Activated T-cell treated with anti-CD3 and anti-CD28 coated beads, Interleukin-2, amount 50 U/mL, for 24 hours (primary cell): ENCODE measurements around the gene TCP1.

Source experiments
- DNase-seq: peaks from one replicate; pipeline ENCODE4 v3.0.0-alpha.2; 2020
- H3K27ac Mint-ChIP-seq: 2 replicates; pipeline ENCODE4 v1.8.0; 2020; ENCODE audit warnings: mild to moderate bottlenecking, mixed read lengths
- H3K27me3 Mint-ChIP-seq: 2 replicates; pipeline ENCODE4 v1.8.0; 2020; ENCODE audit warnings: mixed read lengths
- H3K36me3 Mint-ChIP-seq: 2 replicates; pipeline ENCODE4 v1.8.0; 2020; ENCODE audit warnings: low read depth, mixed read lengths
- H3K4me1 Mint-ChIP-seq: 2 replicates; pipeline ENCODE4 v1.8.0; 2020; ENCODE audit warnings: low read depth, mixed read lengths
- H3K4me3 Mint-ChIP-seq: 2 replicates; pipeline ENCODE4 v1.8.0; 2020; ENCODE audit warnings: mild to moderate bottlenecking, moderate library complexity, mixed read lengths
- H3K9me3 Mint-ChIP-seq: 2 replicates; pipeline ENCODE4 v1.8.0; 2020; ENCODE audit warnings: mixed read lengths

Gene TCP1

DNA sequence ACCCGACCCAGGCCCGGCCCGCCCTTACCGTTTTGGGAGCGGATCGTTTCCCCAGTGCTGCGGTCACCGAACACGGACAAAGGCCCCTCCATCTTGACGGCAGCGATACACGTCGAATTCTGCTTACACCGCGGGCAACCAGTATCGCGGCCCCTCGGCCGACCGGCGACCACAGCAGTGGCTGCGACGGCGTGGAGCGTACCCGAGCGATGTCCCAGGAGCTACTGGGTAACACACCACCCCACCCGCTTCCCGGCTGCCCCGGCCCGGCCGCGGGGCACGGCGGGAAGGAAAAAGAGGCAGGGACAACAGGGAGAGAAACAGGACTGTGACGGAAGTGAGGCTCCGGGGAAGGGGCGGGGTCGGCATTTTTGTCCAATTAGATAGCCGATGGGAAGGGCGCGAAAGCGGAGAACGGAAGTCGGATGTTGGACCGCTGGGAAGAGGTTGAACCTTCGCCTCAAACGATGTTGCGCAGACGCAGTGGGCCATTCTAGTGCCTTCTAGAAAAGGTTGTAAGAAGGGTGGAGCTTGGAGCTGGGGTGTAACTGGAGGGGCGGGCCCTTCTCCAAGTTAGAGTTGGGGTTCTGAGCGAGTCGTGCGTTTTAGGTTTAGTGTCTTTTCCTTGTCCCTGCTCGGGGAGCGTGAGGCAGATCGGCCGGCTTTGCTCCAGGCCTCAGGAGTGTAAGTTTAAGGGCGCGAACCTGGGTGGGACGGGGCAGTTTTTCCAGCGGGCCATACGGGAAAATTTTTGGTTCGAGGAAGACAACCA, at the start of gene TCP1:
TCP1 (minus strand) TSS at position 226 of the 772 bp plus-strand sequence; CDS start at position 92, 134 bp downstream.
- Mint-ChIP-seq H3K27me3 (no peaks in the 10 kb centered on the region), H3K27ac (peak within 1 kb of the TSS; percentile 100), H3K4me1 (peaks cover 64% of the 10 kb centered on the region), H3K4me3 (peak within 1 kb of the TSS; percentile 98), H3K36me3 (peaks cover 96% of the 10 kb centered on the region), H3K9me3 (no peaks in the 10 kb centered on the region)
- peak; percentile 97 for DNase-seq

DNA sequence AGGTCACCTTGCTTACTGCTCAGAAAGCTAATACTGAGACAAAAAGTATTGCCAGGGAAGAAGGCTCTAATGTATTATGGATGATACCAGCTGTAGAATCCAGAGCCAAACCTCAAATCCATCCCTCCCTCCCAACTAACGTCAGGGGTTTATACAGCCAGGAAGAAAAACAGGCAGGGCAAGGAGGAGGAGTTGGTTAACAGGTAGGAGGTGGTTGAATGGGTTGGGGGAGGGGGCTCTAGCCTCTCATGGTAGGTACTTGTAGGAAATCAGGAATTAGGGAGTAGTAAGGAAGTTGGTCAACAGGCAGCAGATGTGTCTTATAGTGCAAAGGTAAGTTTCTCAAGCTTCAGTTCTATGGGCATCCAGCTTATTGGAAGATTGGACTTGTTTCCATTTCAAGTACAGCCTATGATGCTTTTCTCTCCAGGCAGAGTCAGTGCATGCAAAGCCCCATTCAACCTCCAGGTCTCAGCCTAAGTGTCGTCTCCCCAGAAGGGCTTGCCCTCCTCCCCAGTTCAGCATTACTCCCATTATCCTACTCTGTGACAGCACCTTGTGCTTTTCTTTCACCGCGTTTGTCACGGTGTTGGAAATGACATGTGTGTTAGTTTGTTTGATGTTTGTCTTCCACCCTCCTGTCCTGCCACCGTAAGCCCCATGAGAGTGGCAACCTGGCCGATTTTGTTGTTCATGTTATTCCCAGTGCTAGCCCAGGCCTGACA, 48.8 kb upstream of the TCP1 start:
- Mint-ChIP-seq H3K4me3 (no peak overlapping the region), H3K4me1 (peaks cover 16% of the 10 kb centered on the region)

DNA sequence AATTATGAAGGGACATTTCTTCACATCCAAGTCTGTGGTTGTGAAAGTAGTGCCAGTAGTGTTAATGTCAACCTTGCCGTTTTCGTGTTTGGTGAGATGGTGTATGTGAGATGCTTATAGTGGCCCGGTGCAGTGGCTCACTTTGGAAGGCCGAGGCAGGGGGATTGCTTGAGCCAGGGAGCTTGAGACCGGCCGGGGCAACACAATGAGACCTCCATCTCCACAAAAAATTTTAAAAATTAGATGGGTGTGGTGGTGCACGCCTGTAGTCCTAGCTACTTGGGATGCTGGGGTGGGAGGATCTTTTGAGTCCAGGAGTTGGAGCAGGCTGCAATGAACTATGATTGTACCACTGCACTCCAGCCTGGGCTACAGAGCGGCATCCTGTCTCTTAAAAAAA, 48.1 kb upstream of the TCP1 start:
- peaks cover 18% of the 10 kb centered on the region for H3K4me1 Mint-ChIP-seq
- no peaks in the 10 kb centered on the region for H3K27me3 Mint-ChIP-seq
- no peak overlapping the region for H3K27ac Mint-ChIP-seq
- DNase-seq: no peak
- H3K4me3 Mint-ChIP-seq: no peak overlapping the region
- no peaks in the 10 kb centered on the region for H3K9me3 Mint-ChIP-seq
- H3K36me3 Mint-ChIP-seq: no peaks in the 10 kb centered on the region

More for the DNA sequence above, 48.8 kb upstream of the TCP1 start:
- H3K27me3 Mint-ChIP-seq: no peaks in the 10 kb centered on the region
- no peaks in the 10 kb centered on the region for H3K9me3 Mint-ChIP-seq
- no peaks in the 10 kb centered on the region for H3K36me3 Mint-ChIP-seq
- no peak for DNase-seq
- H3K27ac Mint-ChIP-seq: no peak overlapping the region

DNA sequence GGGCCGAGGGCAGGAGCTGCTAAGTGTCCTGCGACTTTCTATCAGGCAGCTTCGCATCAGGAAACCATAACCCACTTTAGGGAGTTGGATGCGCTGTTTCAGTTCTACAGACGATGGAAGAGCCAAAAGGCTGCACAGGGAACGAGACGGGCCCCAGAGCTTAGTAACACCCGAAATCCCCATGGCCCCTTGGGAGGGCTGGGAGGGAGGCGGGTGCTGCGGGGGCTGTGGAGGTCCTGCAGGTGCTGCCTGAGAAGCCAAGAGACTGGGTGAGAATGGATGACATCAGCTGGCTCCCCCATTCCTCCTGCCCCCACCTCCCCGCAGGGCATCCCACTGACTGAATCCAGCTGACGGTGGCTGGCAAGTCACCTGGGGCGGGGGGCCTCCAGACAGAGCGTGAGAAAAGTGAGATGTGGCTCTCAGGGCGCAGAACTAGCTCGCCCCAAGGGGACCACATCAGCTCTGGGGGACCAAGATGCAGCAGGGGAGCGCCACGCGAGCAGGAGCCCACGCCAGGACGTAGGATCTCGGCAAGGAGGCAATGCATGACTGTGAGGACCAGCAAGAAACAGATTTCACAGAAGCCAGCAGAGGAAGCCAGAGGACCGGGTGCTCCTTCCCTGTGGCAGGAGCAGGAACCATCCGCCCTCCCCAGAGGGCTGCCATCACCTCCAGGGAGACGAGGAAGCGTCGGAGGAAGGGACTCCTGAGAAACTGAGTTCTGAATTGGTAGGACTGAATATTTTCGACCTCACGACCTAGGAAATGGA, 47.5 kb upstream of the TCP1 start:
- DNase-seq: no peak
- Mint-ChIP-seq H3K27ac (no peak overlapping the region), H3K36me3 (no peaks in the 10 kb centered on the region), H3K9me3 (no peaks in the 10 kb centered on the region), H3K27me3 (no peaks in the 10 kb centered on the region), H3K4me1 (peaks cover 18% of the 10 kb centered on the region), H3K4me3 (no peak overlapping the region)

DNA sequence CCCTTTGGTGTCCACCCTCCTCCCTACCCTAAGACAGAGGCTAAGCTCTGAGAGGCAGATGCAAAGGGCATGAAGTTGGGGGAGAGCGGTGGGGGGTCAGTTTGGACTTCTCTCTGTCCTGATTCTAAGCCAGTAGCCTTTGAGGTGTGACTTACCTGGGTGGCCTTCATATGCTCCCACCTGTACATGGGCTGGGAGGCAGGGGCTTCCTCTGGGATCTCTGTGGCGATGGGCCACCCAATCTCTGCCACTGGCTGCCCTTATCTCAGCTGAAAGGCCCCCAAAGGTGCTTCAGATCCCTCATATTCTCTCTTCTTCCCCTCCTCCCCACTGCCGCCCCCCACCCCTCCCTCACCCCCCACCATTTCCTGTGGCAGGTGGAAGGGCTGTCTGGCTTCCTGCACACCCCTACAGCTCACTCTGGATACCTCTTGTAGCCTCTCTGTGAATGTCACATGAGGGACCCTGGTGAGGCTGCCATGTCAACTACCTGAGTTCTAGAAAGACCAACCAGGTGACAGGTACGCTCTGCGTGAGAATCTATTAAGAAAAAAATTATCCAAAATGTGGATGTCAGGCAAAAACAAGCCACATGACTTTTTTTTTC, 44.7 kb upstream of the TCP1 start:
- DNase-seq: no peak
- no peak overlapping the region for H3K27ac Mint-ChIP-seq
- no peak overlapping the region for H3K4me3 Mint-ChIP-seq
- no peaks in the 10 kb centered on the region for H3K27me3 Mint-ChIP-seq
- no peaks in the 10 kb centered on the region for H3K9me3 Mint-ChIP-seq
- H3K36me3 Mint-ChIP-seq: no peaks in the 10 kb centered on the region
- H3K4me1 Mint-ChIP-seq: peaks cover 23% of the 10 kb centered on the region

DNA sequence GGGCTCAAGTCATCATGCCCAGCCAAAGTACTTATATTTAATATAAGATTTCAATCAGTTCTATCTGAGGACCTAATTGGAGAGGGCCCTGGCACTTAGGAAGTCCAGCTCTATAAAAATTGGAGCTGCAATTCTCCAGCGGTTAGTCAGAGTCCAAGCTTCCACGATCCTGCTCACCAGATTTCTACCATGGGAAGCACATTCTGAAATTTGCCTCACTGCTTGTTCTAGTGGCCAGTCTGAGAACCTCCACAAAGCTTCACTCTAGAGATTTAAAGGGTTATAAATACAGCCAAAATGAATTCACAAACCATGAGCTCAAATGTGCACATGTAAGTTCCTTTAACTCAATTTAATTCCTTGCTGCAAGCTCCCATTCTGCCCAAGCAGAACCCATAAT, 44.2 kb upstream of the TCP1 start:
- Mint-ChIP-seq H3K27me3 (no peaks in the 10 kb centered on the region), H3K36me3 (no peaks in the 10 kb centered on the region), H3K27ac (no peak overlapping the region), H3K9me3 (no peaks in the 10 kb centered on the region), H3K4me1 (peaks cover 23% of the 10 kb centered on the region), H3K4me3 (no peak overlapping the region)
- no peak for DNase-seq

DNA sequence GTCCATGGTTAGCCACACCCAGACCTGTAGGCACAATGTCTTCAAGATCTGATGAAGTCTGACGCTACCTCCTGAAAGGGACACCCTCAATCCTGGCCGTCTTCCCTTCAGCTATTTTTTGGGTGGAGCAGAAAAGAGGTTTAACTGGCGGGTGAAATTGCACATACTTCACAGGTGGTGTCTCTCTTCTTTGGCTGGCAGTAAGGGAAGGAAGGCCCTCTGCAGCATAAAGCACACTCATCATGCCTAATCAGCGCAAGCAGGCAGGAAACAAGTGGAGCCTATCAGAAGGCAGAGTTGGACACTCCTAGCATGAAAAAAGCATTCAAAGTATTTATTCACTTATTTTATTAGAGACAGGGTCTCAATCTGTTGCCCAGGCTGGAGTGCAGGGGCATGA, 43.5 kb upstream of the TCP1 start:
- H3K4me1 Mint-ChIP-seq: peaks cover 23% of the 10 kb centered on the region
- H3K27ac Mint-ChIP-seq: no peak overlapping the region
- H3K9me3 Mint-ChIP-seq: no peaks in the 10 kb centered on the region
- H3K27me3 Mint-ChIP-seq: no peaks in the 10 kb centered on the region
- no peak overlapping the region for H3K4me3 Mint-ChIP-seq
- DNase-seq: no peak
- no peaks in the 10 kb centered on the region for H3K36me3 Mint-ChIP-seq

DNA sequence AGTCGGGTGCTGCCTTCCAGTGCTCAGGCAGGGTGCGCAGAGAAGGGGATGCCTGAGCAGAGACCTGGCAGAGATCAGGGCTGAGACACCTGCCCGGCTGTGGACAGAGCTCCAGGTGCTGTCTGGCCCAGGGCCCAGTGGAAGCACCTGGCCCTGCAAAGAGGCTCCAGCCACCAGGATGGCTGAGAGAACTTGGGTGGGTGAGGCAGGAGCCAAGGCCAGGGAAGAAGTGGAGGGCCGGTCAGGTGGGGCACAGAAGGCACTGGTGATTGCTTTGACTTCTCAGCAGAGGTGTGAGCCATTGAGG, 41.9 kb upstream of the TCP1 start:
- Mint-ChIP-seq H3K4me1 (peaks cover 24% of the 10 kb centered on the region), H3K27me3 (no peaks in the 10 kb centered on the region), H3K9me3 (no peaks in the 10 kb centered on the region), H3K4me3 (no peak overlapping the region), H3K27ac (no peak overlapping the region), H3K36me3 (no peaks in the 10 kb centered on the region)
- no peak for DNase-seq

DNA sequence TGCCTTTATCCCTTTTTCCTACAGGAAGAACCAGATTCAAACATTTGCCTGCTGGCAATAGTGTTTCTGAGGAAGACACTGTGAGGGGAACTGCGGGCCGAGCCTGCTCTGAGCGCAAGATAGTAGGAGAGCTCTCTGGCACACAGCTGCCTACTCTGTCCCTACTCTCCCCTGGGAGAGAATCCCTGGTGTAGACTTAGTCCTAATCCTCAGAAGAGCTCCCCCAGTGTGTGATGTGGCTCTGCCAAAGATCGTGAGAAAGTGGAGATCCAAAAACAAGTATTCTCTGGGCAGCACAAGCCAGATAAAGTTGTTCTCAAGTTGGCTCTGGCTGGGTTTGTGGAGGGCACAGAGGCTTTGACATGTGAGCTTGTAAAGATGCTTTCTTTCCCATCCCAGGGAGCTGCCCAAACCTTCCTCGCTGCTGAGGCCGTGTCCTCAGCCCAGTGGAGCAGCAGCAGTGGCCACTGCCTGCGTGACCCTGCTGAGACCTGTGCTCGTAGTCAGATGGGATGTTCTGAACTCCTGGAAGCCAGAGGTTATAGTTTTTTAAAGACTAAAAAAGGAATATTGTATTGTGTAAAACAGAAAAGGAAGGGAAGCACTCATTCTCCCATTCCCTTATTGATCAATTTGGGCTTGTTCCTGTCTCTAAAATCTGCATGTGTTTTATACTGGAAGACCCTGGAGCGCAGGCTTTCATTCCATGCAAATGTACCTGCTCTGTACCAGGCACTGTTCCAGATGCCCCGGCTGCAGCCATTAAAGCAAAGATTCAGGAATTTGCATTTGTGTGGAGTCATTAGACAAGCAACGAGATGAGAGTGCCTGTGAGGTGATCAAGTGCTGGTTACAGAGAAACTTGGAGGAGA, 41.3 kb upstream of the TCP1 start:
- Mint-ChIP-seq H3K27ac (no peak overlapping the region), H3K4me1 (peaks cover 24% of the 10 kb centered on the region), H3K4me3 (no peak overlapping the region), H3K27me3 (no peaks in the 10 kb centered on the region), H3K36me3 (no peaks in the 10 kb centered on the region), H3K9me3 (no peaks in the 10 kb centered on the region)
- DNase-seq: no peak

DNA sequence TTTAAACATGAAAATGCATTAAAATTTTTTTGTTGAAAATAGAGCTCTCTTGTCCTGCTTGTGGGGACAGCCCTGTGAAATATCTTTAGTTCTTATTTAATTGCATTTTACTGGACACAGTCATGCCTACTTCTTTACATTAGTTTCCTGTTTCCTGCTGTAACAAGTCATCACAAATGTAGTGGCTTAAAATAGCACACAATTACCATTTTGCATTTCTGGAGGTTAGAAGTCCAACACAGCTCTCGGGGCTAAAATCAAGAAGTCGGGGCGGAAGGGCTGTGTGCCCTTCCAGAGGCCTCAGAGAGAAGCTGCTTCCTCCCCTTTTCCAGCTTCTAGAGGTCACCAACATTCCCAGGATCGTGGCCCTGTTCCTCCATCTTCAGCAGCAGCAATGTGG, 40.1 kb upstream of the TCP1 start:
- Mint-ChIP-seq H3K36me3 (no peaks in the 10 kb centered on the region), H3K9me3 (no peaks in the 10 kb centered on the region), H3K27me3 (no peaks in the 10 kb centered on the region), H3K4me3 (no peak overlapping the region), H3K4me1 (peaks cover 17% of the 10 kb centered on the region), H3K27ac (no peak overlapping the region)
- no peak for DNase-seq

DNA sequence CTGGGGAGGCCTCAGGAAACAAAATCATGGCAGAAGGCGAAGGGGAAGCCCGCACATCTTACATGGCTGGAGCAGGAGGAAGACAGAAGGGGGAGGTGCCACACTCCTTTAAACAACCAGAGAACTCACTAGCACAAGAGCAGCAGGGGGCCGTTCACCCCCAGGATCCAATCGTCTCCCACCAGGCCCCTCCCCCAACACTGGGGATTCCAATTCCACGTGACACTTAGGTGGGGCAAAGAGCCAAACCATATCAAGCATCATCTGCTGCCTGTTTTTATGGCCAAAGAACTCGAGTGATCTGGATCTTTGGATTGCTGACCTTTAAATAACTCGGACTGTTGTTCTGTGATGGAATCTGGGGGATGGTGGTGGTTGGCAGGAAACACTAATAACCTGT, 38.7 kb upstream of the TCP1 start:
- Mint-ChIP-seq H3K4me1 (peaks cover 8% of the 10 kb centered on the region), H3K27me3 (no peaks in the 10 kb centered on the region), H3K9me3 (no peaks in the 10 kb centered on the region), H3K27ac (no peak overlapping the region), H3K36me3 (no peaks in the 10 kb centered on the region), H3K4me3 (no peak overlapping the region)
- DNase-seq: no peak

DNA sequence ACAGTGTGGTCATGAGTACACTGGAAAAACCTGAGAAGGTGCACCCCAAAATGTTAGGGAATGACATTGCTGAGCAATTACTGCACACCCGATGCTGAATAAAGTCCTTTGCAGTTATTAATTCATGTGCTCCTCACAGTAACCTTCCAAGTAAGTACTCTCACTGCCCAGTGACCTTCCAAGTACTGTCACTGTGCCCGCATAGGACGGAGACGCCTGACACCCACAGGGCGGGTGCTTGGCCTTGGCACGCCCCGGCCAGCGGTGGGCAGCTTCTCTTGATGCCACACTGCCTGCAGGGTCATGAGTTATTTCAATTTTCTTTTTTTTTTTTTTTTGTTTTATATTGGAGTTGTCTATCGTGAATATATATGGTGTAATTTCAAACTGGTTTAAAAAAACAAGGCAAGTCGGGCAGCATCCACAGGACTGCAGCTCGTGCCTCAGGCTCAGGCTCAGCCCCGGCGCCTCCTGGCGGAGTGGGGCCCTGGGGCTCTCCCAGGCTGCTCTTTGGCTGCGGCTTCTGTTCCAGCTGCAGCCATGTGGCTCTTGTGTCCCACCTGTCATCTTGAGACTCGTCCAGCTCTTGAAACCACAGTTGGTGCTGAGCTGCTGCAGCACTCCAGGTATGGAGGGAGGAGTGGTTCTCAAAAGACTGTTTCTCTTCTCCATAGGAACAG, 37.7 kb upstream of the TCP1 start:
- no peak for DNase-seq
- no peaks in the 10 kb centered on the region for H3K27me3 Mint-ChIP-seq
- no peak overlapping the region for H3K27ac Mint-ChIP-seq
- H3K36me3 Mint-ChIP-seq: no peaks in the 10 kb centered on the region
- H3K4me1 Mint-ChIP-seq: peaks cover 6% of the 10 kb centered on the region
- no peak overlapping the region for H3K4me3 Mint-ChIP-seq
- H3K9me3 Mint-ChIP-seq: no peaks in the 10 kb centered on the region

DNA sequence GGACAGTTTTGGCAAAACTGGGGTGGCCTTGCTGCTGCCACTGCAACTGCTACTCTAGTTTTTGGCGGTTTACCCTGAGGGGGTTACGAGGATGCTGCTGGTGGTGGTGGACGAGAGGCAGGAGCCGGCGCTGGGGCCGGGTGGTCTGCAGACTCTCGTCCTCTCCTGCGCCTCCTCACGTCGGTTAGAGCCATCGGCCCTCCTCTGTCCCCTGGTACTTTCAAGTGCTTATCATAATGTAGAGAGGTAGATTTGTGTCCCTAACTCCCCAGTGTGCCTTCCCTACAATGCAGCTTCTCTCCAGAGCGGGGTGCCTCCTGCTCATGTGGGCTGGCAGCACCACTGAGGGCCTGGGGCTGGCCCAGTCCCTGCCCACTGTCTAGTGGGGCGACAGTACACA, 36.6 kb upstream of the TCP1 start:
- H3K4me3 Mint-ChIP-seq: no peak overlapping the region
- H3K27ac Mint-ChIP-seq: no peak overlapping the region
- no peaks in the 10 kb centered on the region for H3K36me3 Mint-ChIP-seq
- DNase-seq: no peak
- no peaks in the 10 kb centered on the region for H3K27me3 Mint-ChIP-seq
- H3K9me3 Mint-ChIP-seq: no peaks in the 10 kb centered on the region
- peaks cover 6% of the 10 kb centered on the region for H3K4me1 Mint-ChIP-seq
